ENCODE data around the gene MOB3A. TPM values are rescaled to one million over a fixed set of nuclear protein-coding genes. Genes with fewer than 3 reads are reported as not detected.

MOB3A gene
- total and polyA plus RNA-seq, 2 of the 8 experiments (the other 6 are each of a cell fraction or from before 2014, with no cell fraction given), result 9.2 to 9.6 TPM

DNA sequence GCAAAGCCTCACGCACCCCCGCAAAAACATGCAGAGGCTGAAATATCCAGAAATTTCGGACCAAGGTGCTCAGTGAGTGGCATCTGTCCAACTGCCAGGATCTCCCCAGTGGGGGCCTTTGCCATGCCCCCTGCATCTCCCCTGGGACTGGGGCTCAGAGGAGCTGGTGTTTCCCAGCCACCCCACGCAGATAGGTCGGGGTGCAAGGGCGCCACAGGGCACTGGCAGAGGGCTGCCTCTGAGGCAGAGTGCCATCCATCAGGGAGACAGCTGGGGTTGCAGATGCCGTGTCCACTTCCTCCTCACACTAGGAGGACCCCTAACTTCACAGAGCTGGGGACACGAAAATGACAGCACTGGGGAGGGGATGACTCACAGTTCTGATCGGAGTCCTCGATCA lies 26.9 kb upstream of the MOB3A start:
- H4K5ac ChIP-seq (ENCODE audit: insufficient read length, low read depth, low read length), result no peak overlapping the region
- H3K23ac ChIP-seq (ENCODE audit: insufficient read length), result no peak overlapping the region
- H3K4me3 ChIP-seq (ENCODE audit: extremely low read depth in 1 of 4, insufficient read depth in 2 of 4, low read depth in 3 of 4, low read length in 4 of 4), result no peak overlapping the region
- H2AK5ac ChIP-seq (ENCODE audit: low read depth, low read length), result no peak overlapping the region
- no peak overlapping the region for H3K4ac ChIP-seq (replicated peaks; ENCODE audit: insufficient read length, low read depth, low read length)
- DNase-seq (ENCODE audit: low read depth in 1 of 2, low spot score in 2 of 2), result no peak
- H3K4me2 ChIP-seq (ENCODE audit: insufficient read depth in 1 of 2, low read depth in 2 of 2, low read length in 2 of 2), result no peak overlapping the region
- H2BK5ac ChIP-seq (ENCODE audit: low read depth, low read length), result 0 out of 2 replicates have a peak overlapping the region, but pooled peaks have one; percentile 35
- H3K79me2 ChIP-seq (ENCODE audit: control insufficient read depth in 1 of 2, insufficient read depth in 2 of 2, low read length in 2 of 2), result no peaks in the 10 kb centered on the region; a peak in 1 of 4 replicates
- H3K9ac ChIP-seq (replicated peaks in 1 of 4; ENCODE audit: extremely low read depth in 1 of 4, low read depth in 3 of 4, low read length in 3 of 4), result no peak overlapping the region
- TF ChIP-seq ZNF274 (IDR thresholded peaks at IDR 0.05; ENCODE audit: borderline replicate concordance, extremely low read depth, low read length) (no peak), HDAC6 (IDR thresholded peaks at IDR 0.05; ENCODE audit: low read depth, low read length) (no peak), SP2 (IDR thresholded peaks at IDR 0.05; ENCODE audit: low read length) (no peak), NRF1 (IDR thresholded peaks at IDR 0.05; ENCODE audit: low read depth, low read length) (no peak), CTBP2 (IDR thresholded peaks at IDR 0.05; ENCODE audit: borderline replicate concordance, insufficient read depth, insufficient read length, low read length) (no peak), SIX5 (IDR thresholded peaks at IDR 0.05; ENCODE audit: low read depth, low read length) (no peak), HDAC2 (IDR thresholded peaks at IDR 0.05; ENCODE audit: borderline replicate concordance in 1 of 2, low read depth in 2 of 2, low read length in 2 of 2) (no peak), RXRA (IDR thresholded peaks at IDR 0.05; ENCODE audit: insufficient read depth, low read depth, low read length) (no peak)
- H4K20me1 ChIP-seq (replicated peaks in 1 of 2; ENCODE audit: control insufficient read depth in 1 of 2, insufficient read depth in 2 of 2, low read length in 2 of 2), result peaks cover 10 to 35% of the 10 kb centered on the region in 2 experiments
- H2AFZ ChIP-seq (ENCODE audit: low read length), result no peak overlapping the region
- no peaks in the 10 kb centered on the region for H3K9me3 ChIP-seq (ENCODE audit: insufficient read depth in 2 of 2, low read depth in 1 of 2, low read length in 1 of 2)
- no peak for FAIRE-seq
- H2BK120ac ChIP-seq (replicated peaks; ENCODE audit: low read depth, low read length), result no peak overlapping the region
- H2BK20ac ChIP-seq (ENCODE audit: low read length), result no peak overlapping the region
- H3K23me2 ChIP-seq (ENCODE audit: low read depth, low read length), result no peaks in the 10 kb centered on the region
- H4K8ac ChIP-seq (ENCODE audit: extremely low read depth, insufficient read depth, low read length), result no peak overlapping the region
- H4K91ac ChIP-seq (replicated peaks; ENCODE audit: insufficient read length, low read length), result no peak overlapping the region
- no peak overlapping the region for H3K14ac ChIP-seq (ENCODE audit: insufficient read length)
- H2BK12ac ChIP-seq (ENCODE audit: low read depth, low read length), result no peak overlapping the region
- no peaks in the 10 kb centered on the region for H3K4me1 ChIP-seq (replicated peaks in 1 of 4; ENCODE audit: control insufficient read depth in 3 of 4, insufficient read depth in 4 of 4, low read length in 3 of 4)
- no peak overlapping the region for H3K56ac ChIP-seq (replicated peaks; ENCODE audit: insufficient read length, low read depth, low read length)
- CTCF ChIA-PET (ENCODE audit: partially characterized antibody), result interaction anchor here (1.3 to 2.3 kb wide), 4 partner anchors 9 to 26 kb away, joined by 3 to 8 read pairs (median 5); no protein-coding TSS in a partner anchor
- peaks cover 44 to 67% (median 59%) of the 10 kb centered on the region in 4 experiments for H3K36me3 ChIP-seq (ENCODE audit: control insufficient read depth in 2 of 4, insufficient read depth in 4 of 4, low read length in 3 of 4)
- no peak overlapping the region for H3K27ac ChIP-seq (ENCODE audit: low read depth, low read length)
- POLR2A ChIA-PET (ENCODE audit: partially characterized antibody), result interaction anchor here (1.0 to 1.7 kb wide), 8 partner anchors 11 to 130 kb away, joined by 3 to 6 read pairs (median 4); no protein-coding TSS in a partner anchor
- H3K27me3 ChIP-seq (replicated peaks in 1 of 4; ENCODE audit: control insufficient read depth in 3 of 4, extremely low read depth in 1 of 4, insufficient read depth in 3 of 4, low read length in 3 of 4), result no peaks in the 10 kb centered on the region
- no peak overlapping the region for H3K18ac ChIP-seq (ENCODE audit: extremely low read depth, low read length)
- H2BK15ac ChIP-seq (ENCODE audit: low read length), result no peak overlapping the region
- 95% methylated on average over 10 of the region's 10 CpGs; no CpG with 5 or more reads in 1 of the 2 experiments for WGBS, 2 experiments (ENCODE audit: extremely low coverage in 1 of 2, insufficient coverage in 1 of 2, insufficient read length in 1 of 2, insufficient replicate concordance in 2 of 2, low coverage in 1 of 2, low lambda C conversion rate in 2 of 2, missing lambda C conversion rate in 1 of 2)
- peaks cover 7% of the 10 kb centered on the region for H3K79me1 ChIP-seq (ENCODE audit: low read depth, low read length)

All from H1 (cell line).